ENCODE data around the gene MAP3K7CL. TPM values are rescaled to one million over a fixed set of nuclear protein-coding genes. Genes with fewer than 3 reads are reported as not detected.

MAP3K7CL gene
- total RNA-seq, 1 donor from 2014 or later = 1.2 TPM

GRCh38 chr21:29208682-29209059 lies 78.2 kb downstream of the MAP3K7CL start:
- TF ChIP-seq, protein P1, sequence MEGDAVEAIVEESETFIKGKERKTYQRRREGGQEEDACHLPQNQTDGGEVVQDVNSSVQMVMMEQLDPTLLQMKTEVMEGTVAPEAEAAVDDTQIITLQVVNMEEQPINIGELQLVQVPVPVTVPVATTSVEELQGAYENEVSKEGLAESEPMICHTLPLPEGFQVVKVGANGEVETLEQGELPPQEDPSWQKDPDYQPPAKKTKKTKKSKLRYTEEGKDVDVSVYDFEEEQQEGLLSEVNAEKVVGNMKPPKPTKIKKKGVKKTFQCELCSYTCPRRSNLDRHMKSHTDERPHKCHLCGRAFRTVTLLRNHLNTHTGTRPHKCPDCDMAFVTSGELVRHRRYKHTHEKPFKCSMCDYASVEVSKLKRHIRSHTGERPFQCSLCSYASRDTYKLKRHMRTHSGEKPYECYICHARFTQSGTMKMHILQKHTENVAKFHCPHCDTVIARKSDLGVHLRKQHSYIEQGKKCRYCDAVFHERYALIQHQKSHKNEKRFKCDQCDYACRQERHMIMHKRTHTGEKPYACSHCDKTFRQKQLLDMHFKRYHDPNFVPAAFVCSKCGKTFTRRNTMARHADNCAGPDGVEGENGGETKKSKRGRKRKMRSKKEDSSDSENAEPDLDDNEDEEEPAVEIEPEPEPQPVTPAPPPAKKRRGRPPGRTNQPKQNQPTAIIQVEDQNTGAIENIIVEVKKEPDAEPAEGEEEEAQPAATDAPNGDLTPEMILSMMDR (IDR thresholded peaks at IDR 0.05; ENCODE audit: unreplicated experiment) = no peak

DNA sequence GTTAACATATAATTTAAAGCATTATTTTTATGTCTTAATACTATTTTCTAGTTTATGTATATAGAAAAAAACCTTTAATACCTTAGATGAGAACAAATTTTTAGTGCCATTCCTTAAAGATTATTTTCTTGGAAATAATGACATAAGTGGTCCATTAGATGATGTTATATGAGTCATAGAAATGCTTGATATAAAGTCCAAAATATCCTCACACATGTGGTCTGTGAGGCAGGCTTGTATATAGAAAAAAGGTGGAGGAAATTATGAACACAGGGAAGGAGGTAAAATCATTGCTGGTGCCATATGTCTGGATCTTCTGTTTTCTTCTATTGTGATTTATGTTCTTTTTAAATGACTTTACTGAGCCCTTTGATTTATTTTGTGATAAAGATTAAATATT lies 79.3 kb downstream of the MAP3K7CL start:
- Mint-ChIP-seq H3K36me3 (ENCODE audit: insufficient read depth) (no peaks in the 10 kb centered on the region), H3K9me3 (ENCODE audit: low read depth) (no peaks in the 10 kb centered on the region), H3K4me3 (ENCODE audit: low read depth) (no peak overlapping the region), H3K27ac (no peak overlapping the region), H3K27me3 (no peaks in the 10 kb centered on the region), H3K4me1 (ENCODE audit: low read depth) (peaks cover 12% of the 10 kb centered on the region)
- DNase-seq (ENCODE audit: low spot score, unreplicated experiment) = no peak
- TF ChIP-seq, protein P1 (IDR thresholded peaks at IDR 0.05; ENCODE audit: unreplicated experiment) = no peak

More at GRCh38 chr21:29208682-29209059, 78.2 kb downstream of the MAP3K7CL start:
- Mint-ChIP-seq H3K27me3 (no peaks in the 10 kb centered on the region), H3K27ac (no peak overlapping the region), H3K36me3 (ENCODE audit: insufficient read depth) (no peaks in the 10 kb centered on the region), H3K9me3 (ENCODE audit: low read depth) (no peaks in the 10 kb centered on the region), H3K4me1 (ENCODE audit: low read depth) (peaks cover 12% of the 10 kb centered on the region), H3K4me3 (ENCODE audit: low read depth) (no peak overlapping the region)
- DNase-seq (ENCODE audit: low spot score, unreplicated experiment) = no peak

GRCh38 chr21:29211205-29211604 lies 80.8 kb downstream of the MAP3K7CL start:
- Mint-ChIP-seq H3K4me1 (ENCODE audit: low read depth) (peaks cover 8% of the 10 kb centered on the region), H3K27me3 (no peaks in the 10 kb centered on the region), H3K4me3 (ENCODE audit: low read depth) (no peak overlapping the region), H3K27ac (no peak overlapping the region), H3K36me3 (ENCODE audit: insufficient read depth) (no peaks in the 10 kb centered on the region), H3K9me3 (ENCODE audit: low read depth) (no peaks in the 10 kb centered on the region)
- DNase-seq (ENCODE audit: low spot score, unreplicated experiment) = no peak
- TF ChIP-seq, protein P1 (IDR thresholded peaks at IDR 0.05; ENCODE audit: unreplicated experiment) = no peak

DNA sequence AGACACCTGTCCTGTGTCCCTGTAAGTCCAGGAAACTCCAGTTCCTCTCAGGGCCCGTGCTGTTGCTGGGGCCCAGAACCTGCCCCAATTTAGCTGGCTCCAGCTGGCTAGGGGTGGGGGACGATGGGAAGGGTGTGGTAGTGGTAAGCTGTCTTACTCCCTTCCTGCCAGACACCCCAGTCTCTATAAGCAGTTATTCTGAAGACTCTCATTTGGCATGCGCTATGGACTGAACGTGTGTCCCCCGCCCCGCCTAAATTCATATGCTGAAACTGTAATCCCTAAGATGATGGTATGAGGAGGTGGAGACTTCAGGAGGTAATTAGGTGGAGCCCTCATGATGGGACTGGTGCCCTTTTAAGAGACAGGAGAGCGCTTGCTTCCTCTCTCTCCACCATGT lies 82.0 kb downstream of the MAP3K7CL start:
- Mint-ChIP-seq H3K27me3 (no peaks in the 10 kb centered on the region), H3K27ac (no peak overlapping the region), H3K4me1 (ENCODE audit: low read depth) (no peaks in the 10 kb centered on the region), H3K9me3 (ENCODE audit: low read depth) (no peaks in the 10 kb centered on the region), H3K36me3 (ENCODE audit: insufficient read depth) (no peaks in the 10 kb centered on the region), H3K4me3 (ENCODE audit: low read depth) (no peak overlapping the region)
- DNase-seq (ENCODE audit: low spot score, unreplicated experiment) = no peak
- TF ChIP-seq, protein P1 (IDR thresholded peaks at IDR 0.05; ENCODE audit: unreplicated experiment) = no peak

- H3K9me3 Mint-ChIP-seq (ENCODE audit: low read depth) = peaks cover 3% of the 10 kb centered on the region
- TF ChIP-seq, protein P1 (IDR thresholded peaks at IDR 0.05; ENCODE audit: unreplicated experiment) = no peak
- H3K4me3 Mint-ChIP-seq (ENCODE audit: low read depth) = no peak overlapping the region
- no peak overlapping the region for H3K27ac Mint-ChIP-seq
- DNase-seq (ENCODE audit: low spot score, unreplicated experiment) = no peak
- no peaks in the 10 kb centered on the region for H3K36me3 Mint-ChIP-seq (ENCODE audit: insufficient read depth)
- H3K27me3 Mint-ChIP-seq = no peaks in the 10 kb centered on the region
- peaks cover 1% of the 10 kb centered on the region for H3K4me1 Mint-ChIP-seq (ENCODE audit: low read depth)
Measured at GRCh38 chr21:29213513-29214385, 83.3 kb downstream of the MAP3K7CL start.
